AG04450 (cell line): ENCODE results near the gene KCNIP1. TPM values are rescaled to one million over a fixed set of nuclear protein-coding genes. Genes with fewer than 3 reads are reported as not detected.

Experiments
- CTCF ChIA-PET: fragments of 300-600, 350-600 bp; formaldehyde crosslinking; extraction: SDS; loops from one replicate; lab custom pipeline; 2022; ENCODE audit warnings: antibody characterized with exemption, inconsistent platforms; lab: Charles Lee
- POLR2A ChIA-PET: fragments of 350-600 bp; formaldehyde crosslinking; extraction: SDS; loops from one replicate; lab custom pipeline; 2021; ENCODE audit warnings: antibody characterized with exemption, inconsistent platforms; lab: Yijun Ruan, JAX
- DNase-seq: peaks from one replicate; pipeline ENCODE4 v3.0.0-alpha.2; 2011; ENCODE audit warnings: low read depth, low spot score
- H3K27ac ChIP-seq: one replicate; pipeline ENCODE4 v1.5.1; 2012; ENCODE audit warnings: low read depth, low read length, control low read depth
- H3K27me3 ChIP-seq: one replicate; pipeline ENCODE4 v1.6.0; 2012; ENCODE audit warnings: low read length; ENCODE audit not compliant: control insufficient read depth, insufficient read depth
- H3K4me3 ChIP-seq: 2 replicates; pipeline ENCODE4 v1.5.1; 2011; ENCODE audit warnings: mild to moderate bottlenecking, low read depth, low read length, control low read depth
- H3K9me3 ChIP-seq: 2 replicates; pipeline ENCODE4 v1.5.1; 2012; ENCODE audit warnings: low read length; ENCODE audit not compliant: control insufficient read depth, insufficient read depth
- polyA plus RNA-seq: library from polyadenylated mRNA; depleted of rRNA; stranded (reverse); fragments of >200 nt; gene quantifications from 2 replicates; pipeline ENCODE4 v1.2.3, GENCODE V29; 2011
- TF ChIP-seq, protein P1 (sequence below): IDR thresholded peaks from 2 replicates; pipeline ENCODE4 v1.5.1; 2011; ENCODE audit warnings: low read depth, low read length, control low read depth, inconsistent platforms

Gene KCNIP1
- polyA plus RNA-seq, 1 experiment: not detected

DNA sequence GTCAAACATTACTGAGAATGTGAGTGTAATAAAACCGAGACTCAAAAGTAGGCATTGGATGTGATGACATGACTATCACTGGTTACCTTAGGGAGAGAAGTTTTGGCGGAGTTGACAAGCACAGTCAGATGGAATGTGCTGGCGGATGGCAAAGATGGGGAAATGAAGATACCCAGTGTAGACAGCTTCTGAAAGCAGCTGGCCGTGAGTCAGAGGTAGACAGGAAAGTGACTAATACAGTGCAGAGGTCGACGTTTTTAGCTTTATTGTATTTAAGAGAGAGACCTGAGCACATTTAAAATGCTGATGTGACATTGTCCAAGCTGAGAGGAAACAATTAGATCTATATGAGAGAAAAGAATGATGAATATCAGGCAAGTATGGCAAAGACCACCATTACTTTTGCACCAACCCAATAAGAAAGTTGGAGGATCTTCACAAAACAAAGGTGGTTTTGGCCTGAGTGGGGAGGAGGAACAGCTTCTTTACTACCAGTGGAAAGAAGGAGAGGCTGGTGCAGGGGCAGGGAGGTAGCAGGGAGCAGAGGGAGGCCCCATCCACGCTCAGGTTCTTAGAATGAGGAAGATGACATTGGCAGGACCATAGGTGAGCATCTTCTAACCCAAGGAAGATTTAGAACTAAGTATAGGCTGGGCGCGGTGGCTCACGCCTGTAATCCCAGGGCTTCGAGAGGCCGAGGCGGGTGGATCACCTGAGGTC lies 36.7 kb upstream of the KCNIP1 start:
- CTCF ChIA-PET: interaction anchor here (0.6 to 1.5 kb wide), 4 partner anchors 24 to 165 kb away, joined by 3 to 12 read pairs (median 4); no protein-coding TSS in a partner anchor
- no peak overlapping the region for H3K27ac ChIP-seq
- DNase-seq: peak; percentile 65
- POLR2A ChIA-PET: interaction anchor here (0.8 kb wide), 1 partner anchor 86 kb away, joined by 11 read pairs; no protein-coding TSS in a partner anchor
- no peaks in the 10 kb centered on the region for H3K9me3 ChIP-seq
- TF ChIP-seq, protein P1, sequence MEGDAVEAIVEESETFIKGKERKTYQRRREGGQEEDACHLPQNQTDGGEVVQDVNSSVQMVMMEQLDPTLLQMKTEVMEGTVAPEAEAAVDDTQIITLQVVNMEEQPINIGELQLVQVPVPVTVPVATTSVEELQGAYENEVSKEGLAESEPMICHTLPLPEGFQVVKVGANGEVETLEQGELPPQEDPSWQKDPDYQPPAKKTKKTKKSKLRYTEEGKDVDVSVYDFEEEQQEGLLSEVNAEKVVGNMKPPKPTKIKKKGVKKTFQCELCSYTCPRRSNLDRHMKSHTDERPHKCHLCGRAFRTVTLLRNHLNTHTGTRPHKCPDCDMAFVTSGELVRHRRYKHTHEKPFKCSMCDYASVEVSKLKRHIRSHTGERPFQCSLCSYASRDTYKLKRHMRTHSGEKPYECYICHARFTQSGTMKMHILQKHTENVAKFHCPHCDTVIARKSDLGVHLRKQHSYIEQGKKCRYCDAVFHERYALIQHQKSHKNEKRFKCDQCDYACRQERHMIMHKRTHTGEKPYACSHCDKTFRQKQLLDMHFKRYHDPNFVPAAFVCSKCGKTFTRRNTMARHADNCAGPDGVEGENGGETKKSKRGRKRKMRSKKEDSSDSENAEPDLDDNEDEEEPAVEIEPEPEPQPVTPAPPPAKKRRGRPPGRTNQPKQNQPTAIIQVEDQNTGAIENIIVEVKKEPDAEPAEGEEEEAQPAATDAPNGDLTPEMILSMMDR: no peak
- H3K4me3 ChIP-seq: no peak overlapping the region
- no peaks in the 10 kb centered on the region for H3K27me3 ChIP-seq

DNA sequence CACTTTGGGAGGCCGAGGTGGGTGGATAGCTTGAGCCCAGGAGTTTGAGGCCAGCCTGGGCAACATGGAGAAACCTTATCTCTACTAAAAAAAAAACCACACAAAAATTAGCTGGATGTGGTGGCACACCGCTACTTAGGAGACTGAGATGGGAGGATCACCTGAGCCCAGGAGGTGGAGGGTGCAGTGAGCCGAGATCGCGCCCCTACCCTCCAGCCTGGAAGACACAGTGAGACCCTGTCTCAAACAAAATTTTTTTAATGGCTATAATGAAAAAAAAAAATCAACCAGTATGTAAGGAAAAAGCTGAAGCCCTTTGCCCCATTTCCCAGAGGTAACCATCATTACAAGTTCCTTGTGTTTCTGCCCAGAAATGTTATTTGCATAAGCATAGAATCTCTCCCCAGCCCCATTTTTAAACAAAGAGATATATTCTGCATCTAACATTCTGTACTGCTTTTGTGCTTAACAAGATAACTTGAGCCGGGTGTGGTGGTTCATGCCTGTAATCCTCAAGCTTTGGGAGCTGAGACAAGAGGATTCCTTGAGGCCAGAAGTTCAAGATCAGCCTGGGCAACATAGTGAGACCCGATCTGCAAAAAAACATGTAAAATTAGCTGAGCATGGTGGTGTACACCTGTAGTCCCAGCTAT lies 35.1 kb upstream of the KCNIP1 start:
- Histone ChIP-seq H3K27ac (no peak overlapping the region), H3K9me3 (no peaks in the 10 kb centered on the region), H3K4me3 (no peak overlapping the region), H3K27me3 (no peaks in the 10 kb centered on the region)
- POLR2A ChIA-PET: no interaction called here
- TF ChIP-seq, protein P1: no peak
- CTCF ChIA-PET: interaction anchor here (1.0 to 1.2 kb wide), 3 partner anchors 23 to 170 kb away, joined by 3 to 4 read pairs (median 3); no protein-coding TSS in a partner anchor
- DNase-seq: no peak

DNA sequence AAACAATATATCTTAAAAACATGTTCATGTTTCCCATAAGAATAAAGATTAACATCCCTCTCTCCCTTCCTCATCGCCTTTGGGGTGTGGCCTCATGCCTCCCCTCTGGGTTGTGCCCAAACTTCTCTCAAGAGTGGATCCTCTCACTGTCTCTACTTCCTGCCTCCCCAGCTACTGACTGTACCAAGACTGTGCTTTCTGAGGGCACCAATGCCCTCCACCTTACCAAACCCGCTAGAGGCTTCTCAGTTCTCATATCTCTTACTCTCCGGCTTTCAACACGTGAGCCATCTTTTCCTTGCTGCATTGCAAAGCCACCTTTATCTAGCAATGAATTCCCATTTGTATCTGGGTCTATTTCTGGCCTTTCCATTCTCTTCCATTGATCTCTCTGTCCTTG lies 34.4 kb upstream of the KCNIP1 start:
- no peaks in the 10 kb centered on the region for H3K27me3 ChIP-seq
- TF ChIP-seq, protein P1: no peak
- CTCF ChIA-PET: interaction anchor here (1.0 to 1.2 kb wide), 2 partner anchors 34 to 164 kb away, joined by 3 to 4 read pairs; no protein-coding TSS in a partner anchor
- no peak overlapping the region for H3K27ac ChIP-seq
- POLR2A ChIA-PET: no interaction called here
- no peak overlapping the region for H3K4me3 ChIP-seq
- DNase-seq: no peak
- H3K9me3 ChIP-seq: peaks cover under 1% of the 10 kb centered on the region; the same call in 1 of the 2 replicates

DNA sequence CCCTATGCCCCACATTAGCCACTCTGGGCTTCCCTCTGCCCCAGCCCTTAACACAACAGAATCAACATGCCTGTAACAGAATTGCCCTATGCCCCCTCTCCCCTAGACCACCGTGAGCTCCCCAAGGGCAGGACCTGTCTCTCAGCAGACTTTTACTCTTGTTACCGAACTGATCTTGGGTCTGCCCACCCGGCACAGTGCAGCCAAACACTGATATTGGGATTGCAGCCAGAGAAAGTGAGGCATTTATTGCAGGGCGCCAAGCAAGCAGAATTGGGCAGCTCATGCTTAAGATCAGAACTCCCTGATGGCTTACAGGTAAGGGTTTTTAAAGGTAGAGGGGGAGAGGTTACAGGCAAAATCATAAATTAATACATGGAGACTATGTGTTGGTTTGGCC lies 33.5 kb upstream of the KCNIP1 start:
- Histone ChIP-seq H3K27ac (no peak overlapping the region), H3K27me3 (no peaks in the 10 kb centered on the region), H3K9me3 (peaks cover 4% of the 10 kb centered on the region; the same call in 1 of the 2 replicates), H3K4me3 (no peak overlapping the region)
- DNase-seq: no peak
- TF ChIP-seq, protein P1: no peak
- ChIA-PET POLR2A (no interaction called here), CTCF (interaction anchor here (1.2 kb wide), 1 partner anchor 35 kb away, joined by 3 read pairs; no protein-coding TSS in a partner anchor)
